ENCODE measurements around the gene ACSM6.

The ACSM6 gene

DNA sequence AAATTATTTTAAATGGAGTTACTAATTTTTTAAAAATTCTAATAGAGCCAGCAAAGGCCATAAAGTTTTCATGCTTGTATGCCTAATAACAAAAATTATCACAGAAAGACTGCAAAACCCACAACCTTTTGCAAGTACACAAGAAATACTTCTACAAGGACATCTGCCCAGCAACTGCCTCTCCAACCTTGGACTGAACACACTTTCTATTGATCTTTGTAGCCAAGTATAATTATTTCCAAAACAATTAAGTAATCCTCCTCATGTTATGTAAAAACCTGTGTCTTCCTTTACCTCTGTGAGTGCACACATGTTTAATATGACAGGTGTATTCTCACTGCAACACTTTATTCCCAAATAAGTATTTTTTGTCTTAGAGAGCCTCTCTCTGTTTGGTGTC lies 16.6 kb upstream of the ACSM6 start:
- DNase-seq (ENCODE audit: low spot score) = no peak
- Histone ChIP-seq H3K27ac (no peak overlapping the region), H3K4me3 (no peak overlapping the region)
- TF ChIP-seq, protein P1, sequence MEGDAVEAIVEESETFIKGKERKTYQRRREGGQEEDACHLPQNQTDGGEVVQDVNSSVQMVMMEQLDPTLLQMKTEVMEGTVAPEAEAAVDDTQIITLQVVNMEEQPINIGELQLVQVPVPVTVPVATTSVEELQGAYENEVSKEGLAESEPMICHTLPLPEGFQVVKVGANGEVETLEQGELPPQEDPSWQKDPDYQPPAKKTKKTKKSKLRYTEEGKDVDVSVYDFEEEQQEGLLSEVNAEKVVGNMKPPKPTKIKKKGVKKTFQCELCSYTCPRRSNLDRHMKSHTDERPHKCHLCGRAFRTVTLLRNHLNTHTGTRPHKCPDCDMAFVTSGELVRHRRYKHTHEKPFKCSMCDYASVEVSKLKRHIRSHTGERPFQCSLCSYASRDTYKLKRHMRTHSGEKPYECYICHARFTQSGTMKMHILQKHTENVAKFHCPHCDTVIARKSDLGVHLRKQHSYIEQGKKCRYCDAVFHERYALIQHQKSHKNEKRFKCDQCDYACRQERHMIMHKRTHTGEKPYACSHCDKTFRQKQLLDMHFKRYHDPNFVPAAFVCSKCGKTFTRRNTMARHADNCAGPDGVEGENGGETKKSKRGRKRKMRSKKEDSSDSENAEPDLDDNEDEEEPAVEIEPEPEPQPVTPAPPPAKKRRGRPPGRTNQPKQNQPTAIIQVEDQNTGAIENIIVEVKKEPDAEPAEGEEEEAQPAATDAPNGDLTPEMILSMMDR (IDR thresholded peaks at IDR 0.05) = no peak

DNA sequence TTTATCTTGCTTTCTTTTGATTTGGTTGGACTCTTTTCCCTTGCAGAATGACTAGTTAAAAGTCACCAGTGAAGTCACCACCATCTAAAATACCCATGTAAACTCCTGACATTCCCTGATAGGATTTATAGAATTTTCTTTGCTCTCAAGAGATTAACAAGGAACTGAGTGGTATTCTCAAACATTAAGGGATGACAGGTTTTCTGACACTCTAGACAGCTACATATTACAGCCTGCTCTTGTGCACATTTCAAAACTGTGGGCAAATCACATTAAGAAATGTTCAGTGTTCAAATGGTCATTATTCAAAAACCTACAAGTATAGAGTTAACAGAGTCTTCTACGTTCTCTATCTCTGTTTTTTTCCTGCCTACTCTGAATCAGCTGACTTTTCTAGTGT lies 15.8 kb upstream of the ACSM6 start:
- Histone ChIP-seq H3K4me3 (no peak overlapping the region), H3K27ac (no peak overlapping the region)
- TF ChIP-seq, protein P1 (IDR thresholded peaks at IDR 0.05) = no peak
- no peak for DNase-seq (ENCODE audit: low spot score)

DNA sequence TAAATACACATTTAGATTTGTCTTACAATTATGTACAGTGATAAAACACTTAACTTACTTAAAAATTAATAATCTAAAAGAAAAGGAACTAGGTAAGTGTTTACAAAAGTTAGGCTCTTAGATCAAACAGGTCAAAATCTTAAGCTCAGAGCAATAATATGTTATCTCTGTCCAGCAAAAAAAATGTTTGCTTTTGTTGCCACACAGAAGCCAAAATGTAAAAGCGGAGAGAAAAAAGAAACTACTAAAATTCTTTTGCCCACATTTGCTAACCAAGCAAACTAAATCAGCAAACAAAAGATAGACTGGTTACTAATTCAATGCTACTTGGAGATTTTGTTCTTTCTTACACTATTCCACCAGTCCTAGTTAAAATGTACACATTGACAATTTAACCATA lies 15.2 kb upstream of the ACSM6 start:
- Histone ChIP-seq H3K27ac (no peak overlapping the region), H3K4me3 (no peak overlapping the region)
- TF ChIP-seq, protein P1 (IDR thresholded peaks at IDR 0.05) = no peak
- no peak for DNase-seq (ENCODE audit: low spot score)

DNA sequence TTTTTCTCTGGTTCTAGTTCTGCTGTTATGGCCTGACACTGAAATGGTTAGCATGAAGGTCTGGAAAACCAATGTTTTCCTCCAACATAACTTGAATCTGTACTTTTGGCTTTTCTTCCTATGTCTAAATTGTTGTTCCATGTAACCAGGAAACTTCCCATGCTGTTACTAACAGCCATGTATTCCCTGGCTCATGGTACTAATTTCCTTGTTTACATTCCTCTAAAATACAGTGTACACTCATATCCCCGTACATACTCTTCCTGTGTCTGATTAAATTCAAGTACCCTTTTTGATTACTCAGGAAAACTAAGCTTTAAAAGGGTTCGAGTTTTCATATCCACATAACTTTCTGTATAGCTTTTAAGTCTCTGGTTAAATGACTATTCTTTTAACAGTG lies 12.3 kb upstream of the ACSM6 start:
- TF ChIP-seq, protein P1 (IDR thresholded peaks at IDR 0.05) = no peak
- Histone ChIP-seq H3K4me3 (no peak overlapping the region), H3K27ac (no peak overlapping the region)
- no peak for DNase-seq (ENCODE audit: low spot score)

DNA sequence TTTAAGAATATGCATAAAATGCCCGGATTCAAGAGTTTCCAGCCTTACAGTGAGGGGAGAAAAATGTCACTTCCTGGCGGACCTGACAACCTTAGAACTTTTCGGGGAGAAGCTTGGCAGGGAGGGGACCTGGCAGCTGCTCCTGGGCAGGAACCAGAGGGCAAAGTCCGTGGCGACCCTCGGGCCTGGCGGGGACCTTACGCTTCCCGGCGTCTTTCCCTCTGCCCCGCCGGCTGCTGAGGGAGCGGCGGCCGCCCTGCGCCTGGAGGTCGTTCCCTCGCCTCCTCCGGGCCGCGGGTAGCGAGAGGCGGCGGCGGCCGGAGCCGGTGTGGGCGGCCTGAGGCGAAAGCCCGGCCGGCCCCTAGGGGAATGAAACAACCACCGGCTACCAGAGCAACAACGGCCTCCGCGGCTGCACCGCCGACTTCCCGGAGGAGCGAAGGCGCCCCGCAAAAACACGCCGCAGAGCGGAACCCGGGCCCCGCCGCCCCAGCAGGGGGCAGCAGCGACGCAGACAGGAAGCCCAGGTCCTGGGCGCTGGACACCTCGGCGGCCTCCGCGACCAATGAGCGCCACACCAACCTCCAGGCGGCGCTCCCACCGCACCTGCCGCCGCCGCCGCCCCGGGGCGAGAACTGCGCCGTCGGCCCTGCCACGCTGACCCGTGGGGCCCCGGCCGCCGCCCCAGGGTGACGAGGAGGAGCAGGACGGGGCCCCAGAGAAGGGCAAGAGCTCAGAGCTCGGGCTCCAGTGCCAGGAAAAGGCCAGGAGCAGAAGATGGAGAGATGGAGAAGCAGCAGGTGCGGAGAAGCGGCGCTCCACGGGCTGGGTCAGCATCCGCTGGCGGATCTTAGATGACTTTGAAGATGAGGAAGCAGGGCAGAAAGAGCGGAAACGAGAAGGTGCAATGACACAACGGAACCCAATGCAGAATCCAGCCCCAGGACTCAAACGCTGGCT lies 10.5 kb upstream of the ACSM6 start:
- Histone ChIP-seq H3K4me3 (peak overlapping the region; percentile 81), H3K27ac (peak overlapping the region; percentile 57 to 84)
- DNase-seq (ENCODE audit: low spot score) = peak; percentile 86
- TF ChIP-seq, protein P1 (IDR thresholded peaks at IDR 0.05) = peak; percentile 94

DNA sequence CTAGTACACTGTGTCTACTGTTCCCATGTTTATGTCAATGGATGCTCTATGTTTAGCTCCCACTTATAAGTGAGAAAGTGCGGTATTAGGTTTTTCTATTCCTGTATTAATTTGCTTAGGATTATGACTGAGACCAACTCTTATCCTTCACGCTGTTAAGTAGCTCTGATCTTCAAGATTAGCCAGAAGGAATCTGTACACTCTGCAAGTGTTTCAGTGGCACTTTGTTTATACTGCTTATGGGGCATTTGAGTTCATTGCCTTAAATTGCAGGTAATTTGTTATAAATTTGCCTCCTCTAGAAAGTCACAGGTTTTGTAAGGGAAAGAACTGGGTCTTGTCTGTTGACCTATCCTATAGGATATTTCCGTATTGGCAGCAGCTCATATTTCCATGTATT lies 6.4 kb upstream of the ACSM6 start:
- DNase-seq (ENCODE audit: low spot score) = no peak
- Histone ChIP-seq H3K4me3 (no peak overlapping the region), H3K27ac (no peak overlapping the region)
- TF ChIP-seq, protein P1 (IDR thresholded peaks at IDR 0.05) = no peak

DNA sequence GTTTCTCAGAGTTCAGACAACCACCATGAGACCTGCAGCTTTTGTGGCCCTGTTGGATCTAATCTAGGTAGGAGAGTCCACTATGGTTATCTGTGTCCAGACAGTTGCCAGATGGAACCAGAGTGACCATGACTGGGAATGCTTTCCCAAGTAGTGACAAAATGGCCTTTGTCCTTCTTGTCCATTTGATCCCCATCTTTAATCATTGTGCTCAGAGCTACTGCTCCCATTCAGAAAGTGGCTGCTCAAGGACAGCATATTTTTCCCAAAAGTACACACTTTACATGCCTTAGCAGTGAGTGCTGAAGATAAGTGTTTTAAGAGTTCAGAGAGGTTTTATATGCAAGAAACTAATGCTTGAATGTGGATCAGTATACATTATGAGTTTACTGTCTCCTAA lies 5.4 kb upstream of the ACSM6 start:
- TF ChIP-seq, protein P1 (IDR thresholded peaks at IDR 0.05) = no peak
- no peak overlapping the region for H3K4me3 ChIP-seq
- DNase-seq (ENCODE audit: low spot score) = no peak
- H3K27ac ChIP-seq = no peak overlapping the region
